Mucosa of rectum (tissue), 2 donors: ENCODE data around the gene TRIM28.
"Not testable (repeated sequence)": the region's sequence is repeated elsewhere in the genome, so short reads cannot be mapped to it uniquely, and the experiment has no call there.

Source experiments
- H3K27ac ChIP-seq, 2 donors: one replicate each; pipeline ENCODE4 v1.7.0; 2013; ENCODE audit warnings: inconsistent platforms in 2 of 2, low read depth in 2 of 2, low read length in 2 of 2
- H3K27me3 ChIP-seq, 2 donors: one replicate each; pipeline ENCODE4 v1.7.0; 2013; ENCODE audit warnings: low read length in 2 of 2; ENCODE audit not compliant: control insufficient read depth in 2 of 2, insufficient read depth in 2 of 2
- H3K36me3 ChIP-seq, 2 donors: one replicate each; pipeline ENCODE4 v1.7.0; 2013; ENCODE audit warnings: low read length in 2 of 2; ENCODE audit not compliant: control insufficient read depth in 2 of 2, insufficient read depth in 2 of 2
- H3K4me1 ChIP-seq, 2 donors: one replicate each; pipeline ENCODE4 v1.7.0; 2013; ENCODE audit warnings: low read length in 2 of 2, mild to moderate bottlenecking in 1 of 2; ENCODE audit not compliant: control insufficient read depth in 2 of 2, insufficient read depth in 2 of 2
- H3K4me3 ChIP-seq, 2 donors: one replicate each; pipeline ENCODE4 v1.7.0; 2013; ENCODE audit warnings: low read length in 2 of 2
- H3K9ac ChIP-seq, 2 donors: one replicate each; pipeline ENCODE4 v1.7.0; 2013; ENCODE audit warnings: low read length in 2 of 2, low read depth in 1 of 2, mild to moderate bottlenecking in 1 of 2
- H3K9me3 ChIP-seq, 2 donors: one replicate each; pipeline ENCODE4 v1.7.0; 2013; ENCODE audit warnings: low read length in 2 of 2; ENCODE audit not compliant: control insufficient read depth in 2 of 2
- donor health status: healthy.
- donor health status: Normal muscosa, but diverticular disease.

TRIM28 gene

DNA sequence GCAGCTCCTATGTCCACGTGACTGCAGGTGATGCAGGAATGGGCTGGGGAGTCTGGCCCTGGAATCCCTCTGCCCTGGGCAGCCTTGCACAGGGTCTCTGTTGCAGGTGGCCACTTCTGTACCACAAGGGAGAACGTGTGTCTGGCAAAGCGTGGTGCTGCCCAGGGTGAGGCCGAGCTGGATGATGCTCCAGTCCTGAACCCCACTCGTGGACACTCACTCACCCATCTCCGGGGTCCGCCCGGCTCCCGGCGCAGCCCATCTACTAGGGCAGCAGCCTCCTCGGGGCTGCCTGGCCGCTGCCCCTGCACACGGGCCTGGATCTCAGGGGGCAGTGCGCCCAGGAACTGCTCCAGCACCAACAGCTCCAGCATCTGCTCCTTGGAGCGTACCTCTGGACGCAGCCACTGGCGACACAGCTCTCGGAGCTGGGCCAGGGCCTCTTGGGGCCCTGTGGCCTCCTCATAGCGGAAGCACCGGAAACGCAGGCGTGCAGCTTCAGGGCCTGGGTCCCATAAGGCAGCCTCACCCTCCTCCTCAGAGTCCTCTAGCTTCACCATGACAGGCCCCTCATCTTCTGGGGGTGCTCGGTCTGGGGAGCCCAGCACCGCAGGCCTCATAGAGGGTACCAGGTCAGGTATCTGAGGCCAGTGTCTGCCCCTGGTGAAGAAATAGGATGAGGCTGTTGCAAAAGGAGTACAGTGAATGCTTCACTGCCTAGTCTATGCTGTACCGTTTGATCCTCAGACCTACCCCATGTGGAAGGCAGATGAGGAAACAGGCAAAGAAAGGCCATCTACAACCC, 27.1 kb downstream of the TRIM28 start:
- Histone ChIP-seq H3K4me3 (no peak overlapping the region), H3K9ac (no peak overlapping the region), H3K36me3 (peaks cover 15 to 22% of the 10 kb centered on the region in 2 donors), H3K4me1 (peaks cover 14 to 21% of the 10 kb centered on the region in 2 donors), H3K9me3 (no peaks in the 10 kb centered on the region), H3K27me3 (no peaks in the 10 kb centered on the region), H3K27ac (no peak overlapping the region)

DNA sequence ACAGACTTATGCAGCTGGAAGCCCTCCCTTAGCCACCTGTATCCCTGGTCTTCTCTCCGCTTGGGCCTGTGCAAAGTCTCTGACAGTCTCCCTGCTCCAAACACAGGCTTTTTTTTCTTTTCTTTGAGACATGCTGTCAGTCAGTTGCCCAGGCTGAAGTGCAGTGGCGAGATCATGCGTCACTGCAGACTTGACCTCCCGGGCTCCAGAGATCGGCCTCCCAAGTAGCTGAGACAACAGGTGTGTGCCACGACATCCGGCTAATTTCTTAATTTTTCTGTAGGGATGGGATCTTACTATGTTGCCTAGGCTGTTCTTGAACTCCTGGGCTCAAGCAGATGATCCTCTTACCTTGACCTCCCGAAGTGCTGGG, 27.7 kb downstream of the TRIM28 start:
- H3K27ac ChIP-seq, result no peak overlapping the region
- no peaks in the 10 kb centered on the region for H3K9me3 ChIP-seq
- H3K27me3 ChIP-seq, result no peaks in the 10 kb centered on the region
- H3K4me1 ChIP-seq, result peaks cover 15 to 22% of the 10 kb centered on the region in 2 donors
- no peak overlapping the region for H3K4me3 ChIP-seq
- peak overlapping the region in 1 of 2 donors; percentile 17 for H3K9ac ChIP-seq
- H3K36me3 ChIP-seq, result peaks cover 15 to 19% of the 10 kb centered on the region in 2 donors

DNA sequence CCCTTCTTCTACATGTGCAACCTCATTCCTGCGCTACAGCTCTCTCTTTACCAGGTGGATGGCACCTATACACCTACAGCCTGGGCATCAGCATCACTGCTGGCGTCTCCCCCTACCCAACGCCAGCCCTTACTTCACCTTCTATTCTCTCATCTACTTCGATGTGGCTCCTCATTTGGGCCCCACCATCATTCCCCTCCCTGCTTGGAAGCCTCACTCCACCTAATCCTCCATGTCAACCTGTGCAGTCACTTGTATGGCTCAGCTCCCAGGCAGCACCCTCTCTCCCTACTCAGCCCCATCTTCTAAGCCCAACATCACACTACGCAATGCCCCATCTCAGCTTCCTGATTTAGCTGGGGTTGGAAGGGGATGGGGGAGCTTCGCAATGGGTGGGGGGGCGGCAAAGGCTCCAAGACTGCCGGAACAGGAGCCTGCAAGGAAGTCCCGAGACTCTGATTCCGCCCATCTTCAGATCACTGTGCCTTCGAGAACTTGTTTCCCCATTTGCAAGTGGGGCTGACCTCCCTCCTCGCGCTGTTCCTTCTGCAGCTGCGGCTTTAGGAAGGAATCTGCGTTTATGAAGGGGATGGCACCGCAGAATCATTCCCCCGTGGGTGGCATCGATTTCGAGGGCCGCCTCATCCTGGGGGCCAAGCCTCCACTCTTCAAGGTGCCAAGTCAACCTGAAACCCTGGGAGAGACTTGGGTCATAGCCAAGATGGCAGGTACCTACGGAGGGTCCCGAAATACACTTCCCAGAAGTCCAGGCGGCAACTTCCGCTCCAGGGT, 28.4 kb downstream of the TRIM28 start:
- Histone ChIP-seq H3K27me3 (no peaks in the 10 kb centered on the region), H3K4me3 (peak overlapping the region; percentile 79 to 96), H3K27ac (peak overlapping the region; percentile 96 to 100), H3K9me3 (no peaks in the 10 kb centered on the region), H3K36me3 (peaks cover 15 to 18% of the 10 kb centered on the region in 2 donors), H3K9ac (peak overlapping the region; percentile 77 to 99), H3K4me1 (peaks cover 15 to 22% of the 10 kb centered on the region in 2 donors)

DNA sequence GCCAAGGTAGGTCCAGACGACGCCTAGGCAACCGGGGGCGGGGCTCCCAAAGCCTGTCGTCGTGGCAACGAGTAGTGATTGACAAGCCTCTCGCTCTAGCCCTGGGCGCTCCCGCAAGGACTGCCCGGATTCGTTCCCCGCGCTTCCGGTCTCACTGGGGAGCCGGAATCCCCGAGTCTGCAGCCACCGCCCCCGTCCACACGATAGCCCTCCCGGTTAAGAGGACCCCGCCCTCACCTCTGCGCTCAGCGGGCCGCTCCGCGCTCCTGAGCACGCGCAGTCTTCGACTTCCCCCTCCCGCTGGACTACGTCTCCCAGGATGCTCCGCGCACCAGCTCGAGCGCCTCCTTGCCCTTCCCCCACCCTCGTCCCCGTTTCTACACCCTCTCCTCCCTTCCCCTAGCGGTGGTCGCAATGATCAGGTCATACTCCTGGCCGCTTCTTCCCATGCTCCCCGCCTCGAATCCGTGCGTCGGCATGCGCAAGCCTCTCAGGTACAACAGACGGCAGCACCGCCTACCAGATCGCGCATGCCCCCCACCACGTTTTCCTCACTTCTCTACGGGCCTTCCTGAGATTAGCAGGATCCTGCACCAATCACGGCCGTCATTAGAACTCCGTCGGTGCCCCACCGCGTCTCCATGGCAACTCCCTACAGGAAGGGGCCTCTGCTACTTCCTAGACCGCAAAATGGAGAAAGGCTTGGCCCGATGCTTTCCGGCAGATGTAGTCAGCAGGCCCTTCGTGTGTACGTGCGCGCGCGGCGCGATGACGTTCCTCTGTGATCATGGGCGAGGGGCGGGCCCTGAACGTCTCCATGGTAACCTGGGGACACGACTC, 29.2 kb downstream of the TRIM28 start, which contains the start of gene MZF1:
Gene MZF1 (minus strand): TSS at position 518 of the 840 bp plus-strand sequence. CDS start 1,946 bp downstream, outside the sequence.
- peaks cover 15 to 22% of the 10 kb centered on the region in 2 donors for H3K4me1 ChIP-seq

GRCh38 chr19:58573658-58574164, 29.8 kb downstream of the TRIM28 start:
- Histone ChIP-seq H3K36me3 (peaks cover 12 to 16% of the 10 kb centered on the region in 2 donors), H3K27me3 (no peaks in the 10 kb centered on the region), H3K4me3 (peak overlapping the region; percentile 79 to 96), H3K9me3 (no peaks in the 10 kb centered on the region), H3K9ac (peak overlapping the region; percentile 27 to 77), H3K4me1 (peaks cover 15 to 22% of the 10 kb centered on the region in 2 donors), H3K27ac (peak overlapping the region; percentile 96 to 100)

More for the DNA sequence above, 29.2 kb downstream of the TRIM28 start, which contains the start of gene MZF1:
- Histone ChIP-seq H3K4me3 (peak within 1 kb of the TSS; percentile 79 to 96), H3K9ac (peak within 1 kb of the TSS; percentile 77 to 99), H3K27ac (peak within 1 kb of the TSS; percentile 96 to 100), H3K9me3 (no peaks in the 10 kb centered on the region), H3K27me3 (no peaks in the 10 kb centered on the region), H3K36me3 (peaks cover 15 to 18% of the 10 kb centered on the region in 2 donors)

DNA sequence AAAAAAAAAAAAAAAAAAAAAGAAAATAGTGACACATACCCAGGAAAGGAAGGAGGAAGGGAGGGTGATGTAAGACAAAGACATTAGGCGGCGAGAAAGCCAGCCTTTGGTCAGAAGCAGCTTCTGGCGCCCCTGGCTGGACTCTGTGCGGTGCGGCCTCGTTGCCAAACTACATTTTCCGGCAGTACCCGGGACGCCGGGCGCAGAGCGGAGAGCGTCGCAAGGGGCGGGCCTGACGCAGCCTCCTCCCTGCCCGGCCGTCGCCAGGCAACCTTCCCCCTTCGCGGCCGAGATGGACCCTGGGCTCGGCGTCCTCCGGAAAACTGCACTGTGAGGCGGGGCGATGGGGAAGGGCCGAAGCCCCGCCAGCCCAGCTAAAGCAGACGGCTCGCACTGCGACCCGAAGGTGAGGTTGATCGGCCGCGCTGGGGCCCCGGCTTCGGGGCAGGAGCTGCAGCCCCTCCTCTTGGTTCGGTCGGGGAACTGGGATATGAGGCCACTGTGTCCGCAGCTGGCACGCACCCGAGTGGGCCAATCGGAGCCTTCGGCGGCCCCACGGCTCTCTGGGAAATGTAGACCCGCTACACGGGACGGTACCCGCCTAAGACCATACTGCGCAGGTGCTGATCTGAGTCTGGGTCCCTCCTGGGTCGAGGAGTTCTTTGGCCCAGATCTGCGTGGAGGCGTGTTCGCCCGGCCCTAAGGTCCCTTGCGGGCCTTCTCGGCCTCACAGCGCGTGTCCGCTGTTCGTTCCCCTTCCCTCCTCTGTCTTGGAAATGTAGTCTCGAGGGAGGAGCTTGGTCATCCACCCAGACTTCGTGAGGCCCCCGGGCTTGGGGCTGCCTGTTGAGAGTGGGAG, 31.5 kb downstream of the TRIM28 start:
- Histone ChIP-seq H3K36me3 (peaks cover 2 to 4% of the 10 kb centered on the region in 2 donors), H3K27ac (peak overlapping the region; percentile 87 to 91), H3K9me3 (no peaks in the 10 kb centered on the region), H3K27me3 (no peaks in the 10 kb centered on the region), H3K4me1 (peaks cover 15 to 22% of the 10 kb centered on the region in 2 donors), H3K4me3 (peak overlapping the region; percentile 88 to 91), H3K9ac (peak overlapping the region; percentile 67 to 85)

- H3K27me3 ChIP-seq, H3K4me3 ChIP-seq, H3K27ac ChIP-seq, H3K9ac ChIP-seq, H3K36me3 ChIP-seq, H3K9me3 ChIP-seq: not testable (repeated sequence)
- peaks cover 12 to 16% of the 10 kb centered on the region in 2 donors for H3K4me1 ChIP-seq
These were observed 33.7 kb downstream of the TRIM28 start for GRCh38 chr19:58577581-58577980.

- Histone ChIP-seq H3K4me3 (no peak overlapping the region), H3K27ac (no peak overlapping the region), H3K27me3 (no peaks in the 10 kb centered on the region), H3K36me3 (peaks cover 10 to 14% of the 10 kb centered on the region in 2 donors), H3K4me1 (peaks cover 12 to 15% of the 10 kb centered on the region in 2 donors), H3K9me3 (no peaks in the 10 kb centered on the region), H3K9ac (no peak overlapping the region)
These were observed 34.4 kb downstream of the TRIM28 start for GRCh38 chr19:58578012-58578925.
